Gastrocnemius medialis (tissue), 4 donors: Measurements from ENCODE around the gene DHCR24.

Experiments
- POLR2A ChIP-seq, 2 donors: fragments of 450-650 bp; IDR thresholded peaks; one replicate each; pipeline ENCODE4 v1.6.1; 2017; ENCODE audit warnings: antibody characterized with exemption in 2 of 2, mild to moderate bottlenecking in 2 of 2, moderate library complexity in 2 of 2
- TF ChIP-seq, protein P1 (sequence below), 5 experiments: fragments of 450-650 bp in 3 of 5; fragments of 200-600 bp in 2 of 5; sonication (generic) in 2 of 5; IDR thresholded peaks in 4 of 5; conservative IDR thresholded peaks in 1 of 5; 1 replicate in 4 of 5; 2 replicates in 1 of 5; pipeline ENCODE4 v1.5.1; 2016 to 2019; ENCODE audit warnings: antibody characterized with exemption in 5 of 5, mild to moderate bottlenecking in 3 of 5, moderate library complexity in 3 of 5

DNA sequence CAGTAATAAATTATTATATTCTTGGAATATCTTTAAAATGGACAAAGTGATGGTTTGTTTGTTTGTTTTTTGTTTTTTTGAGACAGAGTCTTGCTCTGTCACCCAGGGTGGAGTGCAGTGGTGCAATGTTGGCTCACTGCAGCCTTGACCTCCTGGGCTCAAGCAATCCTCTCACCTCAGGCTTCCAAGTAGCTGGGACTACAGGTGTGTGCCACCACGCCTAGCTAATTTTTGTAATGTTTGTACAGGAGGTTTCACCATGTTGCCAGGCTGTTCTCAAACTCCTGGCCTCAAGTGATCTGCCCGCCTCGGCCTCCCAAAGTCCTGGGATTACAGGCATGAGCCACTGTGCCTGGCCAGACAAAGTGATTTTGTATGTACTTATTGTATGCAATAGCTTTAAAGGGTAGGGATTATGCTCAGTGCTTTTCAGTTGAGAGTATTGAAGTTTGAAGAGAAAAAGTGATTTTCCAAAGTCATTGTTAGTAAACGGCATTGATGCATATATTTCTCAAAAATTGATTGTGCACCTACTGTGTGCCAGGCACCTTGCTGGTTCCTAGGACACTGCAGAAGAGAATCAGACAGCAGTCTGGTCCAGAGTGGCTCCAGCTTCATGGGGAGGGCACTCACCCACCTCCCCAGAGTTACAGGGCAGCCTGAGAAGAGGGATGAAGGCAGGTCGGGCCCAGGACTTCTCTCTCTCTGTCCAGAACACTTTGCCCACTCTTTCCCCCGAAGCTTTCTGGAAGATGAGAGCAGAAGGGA is 51.7 kb downstream of the DHCR24 start:
- TF ChIP-seq, protein P1, sequence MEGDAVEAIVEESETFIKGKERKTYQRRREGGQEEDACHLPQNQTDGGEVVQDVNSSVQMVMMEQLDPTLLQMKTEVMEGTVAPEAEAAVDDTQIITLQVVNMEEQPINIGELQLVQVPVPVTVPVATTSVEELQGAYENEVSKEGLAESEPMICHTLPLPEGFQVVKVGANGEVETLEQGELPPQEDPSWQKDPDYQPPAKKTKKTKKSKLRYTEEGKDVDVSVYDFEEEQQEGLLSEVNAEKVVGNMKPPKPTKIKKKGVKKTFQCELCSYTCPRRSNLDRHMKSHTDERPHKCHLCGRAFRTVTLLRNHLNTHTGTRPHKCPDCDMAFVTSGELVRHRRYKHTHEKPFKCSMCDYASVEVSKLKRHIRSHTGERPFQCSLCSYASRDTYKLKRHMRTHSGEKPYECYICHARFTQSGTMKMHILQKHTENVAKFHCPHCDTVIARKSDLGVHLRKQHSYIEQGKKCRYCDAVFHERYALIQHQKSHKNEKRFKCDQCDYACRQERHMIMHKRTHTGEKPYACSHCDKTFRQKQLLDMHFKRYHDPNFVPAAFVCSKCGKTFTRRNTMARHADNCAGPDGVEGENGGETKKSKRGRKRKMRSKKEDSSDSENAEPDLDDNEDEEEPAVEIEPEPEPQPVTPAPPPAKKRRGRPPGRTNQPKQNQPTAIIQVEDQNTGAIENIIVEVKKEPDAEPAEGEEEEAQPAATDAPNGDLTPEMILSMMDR (IDR thresholded peaks at IDR 0.05 in 4 of 5, conservative IDR thresholded peaks at IDR 0.05 in 1 of 5) = no peak
- no peak for TF ChIP-seq POLR2A (IDR thresholded peaks at IDR 0.05)
